ENCODE results near the gene RASSF10. TPM values are rescaled to one million over a fixed set of nuclear protein-coding genes. Genes with fewer than 3 reads are reported as not detected.
"Not testable (repeated sequence)": the region's sequence is repeated elsewhere in the genome, so short reads cannot be mapped to it uniquely, and the experiment has no call there.

Gene RASSF10
- total RNA-seq, 1 donor from 2014 or later = not detected

DNA sequence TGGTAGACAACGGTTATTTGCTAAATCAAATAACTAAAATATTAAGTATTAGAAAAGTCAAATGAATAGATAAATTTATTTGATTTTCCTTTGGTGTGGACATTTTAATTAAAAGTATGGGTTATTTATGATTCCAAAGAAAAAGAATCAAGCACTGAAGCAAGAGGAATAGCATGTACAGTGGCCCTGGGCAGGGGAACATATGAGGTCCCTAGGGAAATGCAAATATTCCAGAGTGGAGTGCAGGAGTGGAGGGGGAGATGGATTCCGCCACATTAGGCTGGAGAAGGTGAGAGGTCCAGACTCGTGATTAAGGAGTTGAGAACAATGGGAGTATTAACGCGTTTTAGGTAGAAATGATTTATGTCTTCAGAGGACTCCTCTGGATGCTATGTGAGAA lies 30.0 kb downstream of the RASSF10 start:
- Mint-ChIP-seq H3K4me1 (ENCODE audit: low read depth) (no peaks in the 10 kb centered on the region), H3K27ac (no peak overlapping the region), H3K9me3 (no peaks in the 10 kb centered on the region), H3K36me3 (ENCODE audit: low read depth) (no peaks in the 10 kb centered on the region), H3K27me3 (ENCODE audit: insufficient read depth) (peaks cover 17% of the 10 kb centered on the region), H3K4me3 (no peak overlapping the region)
- DNase-seq (ENCODE audit: low spot score) = no peak
- intact Hi-C loops (cut with micrococcal nuclease) = no loop called here

DNA sequence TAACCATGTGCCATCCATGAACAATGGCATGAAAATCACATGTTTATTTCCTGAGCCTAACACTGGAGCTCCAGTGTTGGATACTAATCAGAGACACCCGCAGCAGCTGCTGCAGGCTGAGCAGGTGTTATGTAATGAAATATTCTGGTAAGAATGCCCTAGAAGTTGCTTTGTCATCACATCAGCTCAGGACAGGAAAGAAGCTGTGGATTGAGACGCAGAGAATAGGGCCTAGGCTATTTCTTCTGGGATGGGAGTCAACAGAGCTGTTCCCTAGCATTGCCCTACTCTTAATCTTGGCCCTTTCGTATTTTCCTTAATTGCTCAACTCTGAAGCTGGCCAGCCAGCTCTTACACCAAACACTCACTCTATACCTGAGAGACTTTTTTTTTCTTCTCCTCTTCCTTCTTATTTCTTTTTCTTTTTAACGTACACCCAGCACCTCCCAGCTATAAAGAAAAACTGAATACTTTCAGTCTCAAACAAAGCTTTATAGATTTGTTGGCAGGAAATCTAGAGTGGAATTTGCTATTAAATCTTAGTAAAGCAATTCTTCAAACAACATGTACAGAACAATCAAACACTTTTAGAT lies 31.9 kb downstream of the RASSF10 start:
- no peak for DNase-seq (ENCODE audit: low spot score)
- peaks cover 10% of the 10 kb centered on the region for H3K27me3 Mint-ChIP-seq (ENCODE audit: insufficient read depth)
- intact Hi-C loops (cut with micrococcal nuclease) = no loop called here
- H3K4me1 Mint-ChIP-seq (ENCODE audit: low read depth) = no peaks in the 10 kb centered on the region
- no peak overlapping the region for H3K4me3 Mint-ChIP-seq
- H3K27ac Mint-ChIP-seq = no peak overlapping the region
- no peaks in the 10 kb centered on the region for H3K36me3 Mint-ChIP-seq (ENCODE audit: low read depth)
- H3K9me3 Mint-ChIP-seq = no peaks in the 10 kb centered on the region

DNA sequence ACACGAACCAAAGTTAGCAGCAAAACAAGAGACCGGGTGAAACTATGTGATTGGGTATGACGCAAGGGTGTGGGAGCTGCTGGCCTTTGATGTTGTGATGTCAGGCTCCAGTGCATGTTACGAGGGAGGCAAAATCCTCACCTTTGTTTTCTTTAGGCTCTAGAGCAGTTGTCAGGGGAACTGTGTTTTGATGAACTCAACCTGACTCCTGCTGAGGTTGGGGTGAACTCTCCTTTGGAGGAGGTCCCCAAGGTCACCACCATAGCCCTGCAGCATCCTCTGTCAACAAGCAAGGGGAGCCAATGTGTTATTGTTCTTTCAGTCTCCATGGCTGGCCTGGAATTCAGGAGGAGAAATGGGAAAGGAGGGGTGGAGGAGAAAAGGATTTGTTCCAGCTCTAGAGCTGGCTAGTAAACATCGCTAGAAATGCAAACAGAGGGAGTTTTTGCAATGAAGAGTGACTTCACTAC lies 33.8 kb downstream of the RASSF10 start:
- no peak for DNase-seq (ENCODE audit: low spot score)
- Mint-ChIP-seq H3K36me3 (ENCODE audit: low read depth) (no peaks in the 10 kb centered on the region), H3K9me3 (no peaks in the 10 kb centered on the region), H3K4me3 (no peak overlapping the region), H3K4me1 (ENCODE audit: low read depth) (no peaks in the 10 kb centered on the region), H3K27ac (no peak overlapping the region), H3K27me3 (ENCODE audit: insufficient read depth) (peaks cover 8% of the 10 kb centered on the region)
- intact Hi-C loops (cut with micrococcal nuclease) = no loop called here

DNA sequence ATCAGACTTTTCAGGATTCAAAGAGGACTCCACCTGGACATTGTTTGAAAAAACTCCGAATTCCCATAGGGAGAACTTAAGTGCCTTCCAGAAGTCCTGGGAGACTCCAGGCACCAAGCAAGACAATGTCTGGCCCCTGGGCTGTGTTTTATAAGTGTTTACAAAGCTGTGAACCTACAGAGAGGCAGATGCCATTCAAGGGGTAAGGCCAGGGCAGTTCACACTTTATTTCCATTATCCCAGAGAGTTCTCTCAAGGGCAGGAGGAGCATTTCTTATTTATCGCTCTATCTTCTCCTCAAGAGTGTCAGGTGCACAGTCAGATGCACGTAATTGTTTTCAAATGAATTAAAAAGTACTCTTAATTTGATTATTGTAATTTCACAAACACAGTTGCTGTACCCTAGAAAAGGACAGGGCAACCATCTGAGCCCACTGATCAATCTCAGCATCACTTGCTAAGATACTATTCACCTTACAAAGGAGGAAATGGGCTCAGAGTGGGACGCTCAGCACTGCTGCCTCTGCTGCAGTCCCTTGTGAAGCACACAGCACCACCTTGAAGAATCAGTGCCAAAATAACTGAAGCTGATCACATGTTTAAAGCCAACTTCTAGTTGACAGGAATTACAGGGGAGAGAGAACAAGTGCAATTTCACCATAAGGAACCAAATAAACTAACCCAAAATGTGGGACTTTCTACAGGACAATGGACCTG lies 35.0 kb downstream of the RASSF10 start:
- Mint-ChIP-seq H3K27ac (no peak overlapping the region), H3K36me3 (ENCODE audit: low read depth) (no peaks in the 10 kb centered on the region), H3K9me3 (no peaks in the 10 kb centered on the region), H3K27me3 (ENCODE audit: insufficient read depth) (peaks cover 8% of the 10 kb centered on the region), H3K4me3 (no peak overlapping the region), H3K4me1 (ENCODE audit: low read depth) (no peaks in the 10 kb centered on the region)
- DNase-seq (ENCODE audit: low spot score) = no peak
- intact Hi-C loops (cut with micrococcal nuclease) = no loop called here

DNA sequence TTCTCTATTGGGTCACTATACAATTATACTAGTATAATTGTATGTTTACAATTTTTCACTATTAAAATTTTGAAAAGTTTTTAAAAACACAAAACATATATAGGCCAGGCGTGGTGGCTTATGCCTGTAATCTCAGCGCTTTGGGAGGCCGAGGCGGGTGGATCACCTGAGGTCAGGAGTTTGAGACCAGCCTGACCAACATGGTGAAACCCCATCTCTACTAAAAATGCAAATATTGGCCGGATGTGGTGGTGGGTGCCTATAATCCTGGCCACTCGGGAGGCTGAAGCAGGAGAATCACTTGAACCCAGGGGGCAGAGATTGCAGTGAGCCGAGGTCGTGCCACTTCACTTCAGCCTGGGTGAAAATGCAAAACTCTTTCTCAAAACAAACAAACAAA lies 36.0 kb downstream of the RASSF10 start:
- H3K4me1 Mint-ChIP-seq (ENCODE audit: low read depth); H3K27ac Mint-ChIP-seq; H3K9me3 Mint-ChIP-seq; DNase-seq (ENCODE audit: low spot score); intact Hi-C loops (cut with micrococcal nuclease); H3K4me3 Mint-ChIP-seq; H3K27me3 Mint-ChIP-seq (ENCODE audit: insufficient read depth); H3K36me3 Mint-ChIP-seq (ENCODE audit: low read depth): not testable (repeated sequence)

DNA sequence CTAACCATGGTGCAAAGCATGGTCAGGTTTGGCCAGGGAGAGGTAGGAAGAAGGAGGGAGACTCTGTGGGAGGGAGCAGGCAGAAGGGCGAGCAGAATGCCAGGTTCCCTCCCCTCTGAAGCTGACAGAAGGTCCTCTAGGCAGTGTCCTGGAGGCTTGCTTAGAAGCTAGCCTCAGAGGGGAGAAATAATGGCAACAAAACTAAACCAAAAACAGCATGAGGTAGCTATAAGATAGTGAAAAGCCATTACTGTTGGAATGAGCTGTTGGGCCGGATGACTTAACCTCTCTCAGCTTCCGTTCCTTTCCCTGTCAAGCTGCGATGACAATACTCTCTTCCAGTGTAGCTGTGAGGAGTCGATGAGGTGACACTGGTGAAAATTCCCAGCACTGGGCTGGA lies 36.6 kb downstream of the RASSF10 start:
- no peak overlapping the region for H3K4me3 Mint-ChIP-seq
- intact Hi-C loops (cut with micrococcal nuclease) = no loop called here
- H3K9me3 Mint-ChIP-seq = no peaks in the 10 kb centered on the region
- peaks cover 5% of the 10 kb centered on the region for H3K27me3 Mint-ChIP-seq (ENCODE audit: insufficient read depth)
- H3K4me1 Mint-ChIP-seq (ENCODE audit: low read depth) = no peaks in the 10 kb centered on the region
- H3K27ac Mint-ChIP-seq = no peak overlapping the region
- H3K36me3 Mint-ChIP-seq (ENCODE audit: low read depth) = no peaks in the 10 kb centered on the region
- no peak for DNase-seq (ENCODE audit: low spot score)

DNA sequence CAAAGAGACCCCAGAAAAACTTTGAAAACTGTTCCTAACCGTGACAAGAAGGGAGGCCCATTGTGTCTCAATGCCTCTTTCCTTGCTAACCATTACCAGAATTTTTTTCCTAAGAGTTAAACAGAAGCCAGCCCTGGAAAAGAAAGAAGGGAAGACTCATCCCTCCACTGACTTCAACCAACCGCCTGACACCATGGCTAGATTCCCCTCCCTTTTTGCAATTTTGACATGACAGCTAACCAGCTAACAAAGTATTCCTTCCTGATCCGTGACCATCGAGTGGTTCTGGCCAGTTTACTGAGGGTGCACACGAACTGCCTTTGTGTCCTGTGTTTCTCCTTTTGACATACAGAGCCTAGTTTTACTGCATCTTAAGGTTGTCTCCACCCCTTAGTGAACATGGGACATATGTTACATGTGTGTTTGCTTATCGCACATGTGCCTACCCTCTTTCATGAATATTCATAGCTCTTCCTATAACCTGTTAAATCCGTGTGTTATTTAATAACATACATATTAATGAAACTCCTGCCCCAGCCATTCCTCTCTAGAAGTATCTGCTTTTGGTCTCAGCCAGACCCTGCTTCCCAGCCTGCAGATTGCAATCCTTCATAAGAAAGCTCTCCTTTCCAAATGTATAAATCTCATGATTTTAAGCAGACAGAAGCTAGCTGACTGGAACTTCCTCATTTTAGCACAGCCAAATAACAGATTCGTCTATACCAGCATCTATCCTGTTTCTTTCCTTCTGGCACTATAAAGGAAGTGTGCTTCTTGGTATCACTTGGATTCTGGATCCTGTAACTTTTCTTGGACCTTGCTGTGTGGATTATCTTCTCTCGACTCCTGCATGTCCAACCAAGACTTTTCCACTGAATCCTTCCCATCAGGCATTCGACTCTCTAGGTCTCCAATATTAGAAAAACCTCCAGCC lies 37.8 kb downstream of the RASSF10 start:
- Mint-ChIP-seq H3K27me3 (ENCODE audit: insufficient read depth) (peaks cover 5% of the 10 kb centered on the region), H3K9me3 (no peaks in the 10 kb centered on the region), H3K27ac (no peak overlapping the region), H3K4me1 (ENCODE audit: low read depth) (no peaks in the 10 kb centered on the region), H3K36me3 (ENCODE audit: low read depth) (no peaks in the 10 kb centered on the region), H3K4me3 (no peak overlapping the region)
- intact Hi-C loops (cut with micrococcal nuclease) = no loop called here
- DNase-seq (ENCODE audit: low spot score) = no peak

DNA sequence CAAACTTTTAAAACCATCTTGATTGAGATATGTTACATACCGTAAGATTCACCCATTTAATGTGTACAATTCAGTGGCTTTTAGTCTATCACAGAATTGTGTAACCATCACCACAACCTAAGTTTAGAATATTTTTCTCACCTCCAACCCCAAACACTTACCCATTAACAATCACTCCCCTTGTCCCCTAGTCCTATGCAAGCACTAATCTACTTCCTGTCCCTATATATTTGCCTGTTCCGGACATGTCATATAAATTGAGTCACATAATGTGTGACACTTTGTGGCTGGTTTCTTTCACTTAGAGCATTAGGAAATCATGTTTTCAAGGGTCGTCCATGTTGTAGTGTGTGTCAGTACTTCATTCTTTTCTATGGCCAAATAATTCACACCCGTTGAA lies 38.8 kb downstream of the RASSF10 start:
- Mint-ChIP-seq H3K4me1 (ENCODE audit: low read depth) (no peaks in the 10 kb centered on the region), H3K27me3 (ENCODE audit: insufficient read depth) (peaks cover 2% of the 10 kb centered on the region), H3K4me3 (no peak overlapping the region), H3K36me3 (ENCODE audit: low read depth) (no peaks in the 10 kb centered on the region), H3K27ac (no peak overlapping the region), H3K9me3 (no peaks in the 10 kb centered on the region)
- intact Hi-C loops (cut with micrococcal nuclease) = no loop called here
- DNase-seq (ENCODE audit: low spot score) = no peak

DNA sequence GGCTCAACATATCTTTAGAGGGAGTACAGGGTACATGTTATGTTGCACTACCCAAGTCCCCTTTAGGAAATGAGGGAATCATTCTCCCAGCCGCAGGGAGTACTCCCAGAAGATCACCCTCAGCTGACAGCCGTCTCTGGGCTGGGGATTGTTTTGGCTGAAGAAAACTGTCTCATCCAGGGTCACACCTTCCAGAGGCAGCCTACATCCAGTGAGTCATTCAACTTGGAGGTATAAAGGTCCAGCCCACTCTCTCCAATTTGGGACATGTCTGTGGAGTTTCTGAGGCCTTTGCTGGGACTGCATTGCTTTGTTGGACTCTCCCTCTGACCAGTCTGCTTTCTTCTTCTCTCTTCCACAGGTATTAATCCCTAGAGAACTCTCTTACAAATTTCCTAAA lies 42.1 kb downstream of the RASSF10 start:
- Mint-ChIP-seq H3K9me3 (no peaks in the 10 kb centered on the region), H3K27ac (no peak overlapping the region), H3K36me3 (ENCODE audit: low read depth) (no peaks in the 10 kb centered on the region), H3K4me1 (ENCODE audit: low read depth) (peaks cover 8% of the 10 kb centered on the region), H3K4me3 (no peak overlapping the region), H3K27me3 (ENCODE audit: insufficient read depth) (peaks cover 8% of the 10 kb centered on the region)
- intact Hi-C loops (cut with micrococcal nuclease) = no loop called here
- no peak for DNase-seq (ENCODE audit: low spot score)

DNA sequence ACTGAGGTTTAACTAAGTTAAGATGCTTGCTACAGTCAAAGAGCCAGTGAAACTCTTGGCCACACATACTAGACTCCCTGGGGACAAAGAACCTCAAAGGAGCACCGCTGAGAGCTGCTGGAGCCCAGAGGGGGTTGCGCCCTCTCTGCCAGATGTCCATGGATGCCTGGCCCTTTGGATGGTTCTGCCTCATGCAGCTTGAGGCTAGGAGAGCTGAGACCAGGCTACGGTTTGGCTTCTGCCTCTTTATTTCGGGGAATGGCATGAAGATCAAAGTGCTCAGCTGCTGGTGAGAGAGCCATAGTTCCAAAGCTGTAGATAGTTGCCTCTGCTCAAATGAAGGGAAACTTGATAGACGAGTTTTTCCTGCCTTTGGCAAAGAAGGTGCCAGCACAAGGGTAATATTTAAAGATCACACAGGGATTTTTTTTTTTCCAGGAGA lies 43.0 kb downstream of the RASSF10 start:
- Mint-ChIP-seq H3K36me3 (ENCODE audit: low read depth) (no peaks in the 10 kb centered on the region), H3K27ac (no peak overlapping the region), H3K27me3 (ENCODE audit: insufficient read depth) (peaks cover 8% of the 10 kb centered on the region), H3K4me1 (ENCODE audit: low read depth) (peaks cover 8% of the 10 kb centered on the region), H3K4me3 (no peak overlapping the region), H3K9me3 (no peaks in the 10 kb centered on the region)
- intact Hi-C loops (cut with micrococcal nuclease) = no loop called here
- DNase-seq (ENCODE audit: low spot score) = no peak

DNA sequence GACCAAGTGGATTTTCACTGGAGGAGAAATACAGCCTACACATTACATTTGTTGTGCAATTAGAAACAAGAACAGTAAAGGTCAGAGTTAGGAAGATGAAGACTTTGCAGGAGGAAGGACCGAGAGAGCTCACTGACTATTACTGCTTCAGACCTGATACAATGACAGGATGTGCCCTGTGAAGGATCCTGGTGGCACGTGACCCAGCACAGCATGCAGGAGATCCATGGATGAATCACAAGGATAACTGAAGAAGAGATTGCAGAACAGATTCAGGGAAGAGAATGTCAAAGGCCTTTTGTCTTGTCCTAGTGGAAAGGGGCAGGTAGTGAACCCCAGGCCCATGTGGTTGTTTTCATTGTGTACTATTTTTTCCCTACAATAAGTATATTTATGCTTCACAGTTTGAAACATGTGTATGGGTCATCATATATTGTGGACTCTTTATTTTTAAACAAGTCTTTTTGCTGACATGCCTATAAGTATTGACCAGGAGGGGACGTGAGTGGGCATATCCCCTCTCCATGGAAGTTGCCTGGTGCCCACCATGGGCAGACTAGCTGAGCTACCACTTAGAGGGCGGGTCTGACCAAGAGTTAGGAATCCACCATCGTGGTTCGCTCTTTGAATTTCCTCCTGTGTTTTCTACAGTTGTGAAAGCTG lies 44.3 kb downstream of the RASSF10 start:
- Mint-ChIP-seq H3K4me3 (no peak overlapping the region), H3K4me1 (ENCODE audit: low read depth) (peaks cover 8% of the 10 kb centered on the region), H3K36me3 (ENCODE audit: low read depth) (no peaks in the 10 kb centered on the region), H3K27me3 (ENCODE audit: insufficient read depth) (peaks cover 8% of the 10 kb centered on the region), H3K9me3 (no peaks in the 10 kb centered on the region), H3K27ac (no peak overlapping the region)
- no peak for DNase-seq (ENCODE audit: low spot score)
- intact Hi-C loops (cut with micrococcal nuclease) = no loop called here

DNA sequence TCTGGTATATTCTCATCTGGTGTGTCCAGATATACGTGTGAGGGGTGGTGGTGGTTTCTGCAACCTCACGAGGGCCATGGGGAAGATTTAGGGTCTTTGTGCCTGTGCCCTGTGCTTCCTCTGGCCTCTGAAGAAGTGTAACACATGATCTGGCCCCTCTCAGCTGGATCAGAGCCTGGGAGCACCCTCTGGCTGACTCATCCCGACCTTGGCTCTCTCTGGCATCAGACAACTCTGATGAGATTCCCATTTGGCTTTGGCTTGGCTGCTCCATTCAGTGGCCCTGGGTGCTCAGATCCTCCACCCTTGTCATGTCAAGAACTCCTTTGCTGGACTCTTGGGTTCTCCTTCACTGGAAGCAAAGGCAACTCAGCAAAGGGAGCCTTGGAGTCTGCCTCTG lies 45.2 kb downstream of the RASSF10 start:
- no peak for DNase-seq (ENCODE audit: low spot score)
- Mint-ChIP-seq H3K27me3 (ENCODE audit: insufficient read depth) (peaks cover 8% of the 10 kb centered on the region), H3K36me3 (ENCODE audit: low read depth) (no peaks in the 10 kb centered on the region), H3K4me3 (no peak overlapping the region), H3K9me3 (no peaks in the 10 kb centered on the region), H3K27ac (no peak overlapping the region), H3K4me1 (ENCODE audit: low read depth) (peaks cover 8% of the 10 kb centered on the region)
- intact Hi-C loops (cut with micrococcal nuclease) = no loop called here

Measured in activated T-helper 1 cell treated with anti-CD3 and anti-CD28 coated beads, Interleukin-12 subunit alpha, Interleukin-12 subunit beta, Interleukin-2, Interleukin-4 antibody, amounts not matched to agents 30 ng/mL and 10 ng/mL and 1 ng/mL, durations not matched to agents 14 hours and 24 hours and 36 hours (primary cell).